Mononuclear cell (primary cell): ENCODE measurements around the gene HNRNPF. TPM values are rescaled to one million over a fixed set of nuclear protein-coding genes. Genes with fewer than 3 reads are reported as not detected.
"Not testable (repeated sequence)": the region's sequence is repeated elsewhere in the genome, so short reads cannot be mapped to it uniquely, and the experiment has no call there.

Experiments
- H3K27me3 ChIP-seq: 2 replicates; pipeline ENCODE4 v1.6.0; 2011; ENCODE audit warnings: low read length, control low read depth; ENCODE audit not compliant: insufficient read depth
- H3K4me1 ChIP-seq: 2 replicates; pipeline ENCODE4 v1.5.1; 2011; ENCODE audit warnings: mild to moderate bottlenecking, low read length, control low read depth; ENCODE audit not compliant: insufficient read depth
- H3K4me3 ChIP-seq: 2 replicates; pipeline ENCODE4 v1.5.1; 2011; ENCODE audit warnings: mild to moderate bottlenecking, low read length, moderate library complexity
- H3K9me3 ChIP-seq: 2 replicates; pipeline ENCODE4 v1.5.1; 2011; ENCODE audit warnings: low read depth, mild to moderate bottlenecking, control low read depth, low read length
- total RNA-seq: library from RNA; depleted of rRNA; stranded (reverse); fragments of >200 nt; gene quantifications from one replicate; pipeline ENCODE4 v1.2.3, GENCODE V29; 2012

The HNRNPF gene
- 118 TPM for total RNA-seq

GRCh38 chr10:43408710-43409384, at the start of gene HNRNPF:
HNRNPF (minus strand) TSS chr10:43409186; CDS start chr10:43387884, 21,302 bp downstream.
- no peaks in the 10 kb centered on the region for H3K9me3 ChIP-seq
- H3K4me1 ChIP-seq: peaks cover 36% of the 10 kb centered on the region
- H3K27me3 ChIP-seq: no peaks in the 10 kb centered on the region
- peak within 1 kb of the TSS; percentile 83 for H3K4me3 ChIP-seq

GRCh38 chr10:43458227-43458626, 49.2 kb upstream of the HNRNPF start:
- Histone ChIP-seq H3K27me3 (no peaks in the 10 kb centered on the region), H3K9me3 (no peaks in the 10 kb centered on the region), H3K4me3 (no peak overlapping the region), H3K4me1 (peaks cover 32% of the 10 kb centered on the region)

- peaks cover 49% of the 10 kb centered on the region for H3K4me1 ChIP-seq
- not testable (repeated sequence) for H3K9me3 ChIP-seq, H3K27me3 ChIP-seq, H3K4me3 ChIP-seq
These were observed 47.6 kb upstream of the HNRNPF start for GRCh38 chr10:43456561-43456960.

GRCh38 chr10:43454025-43454424, 45.0 kb upstream of the HNRNPF start:
- not testable (repeated sequence) for H3K4me3 ChIP-seq

GRCh38 chr10:43453266-43453831, 44.4 kb upstream of the HNRNPF start:
- peaks cover 57% of the 10 kb centered on the region for H3K4me1 ChIP-seq
- H3K9me3 ChIP-seq: no peaks in the 10 kb centered on the region
- no peaks in the 10 kb centered on the region for H3K27me3 ChIP-seq
- no peak overlapping the region for H3K4me3 ChIP-seq

More at GRCh38 chr10:43454025-43454424, 45.0 kb upstream of the HNRNPF start:
- not testable (repeated sequence) for H3K27me3 ChIP-seq, H3K9me3 ChIP-seq
- peaks cover 57% of the 10 kb centered on the region for H3K4me1 ChIP-seq

- Histone ChIP-seq H3K4me1 (peaks cover 57% of the 10 kb centered on the region), H3K27me3 (no peaks in the 10 kb centered on the region), H3K4me3 (no peak overlapping the region), H3K9me3 (no peaks in the 10 kb centered on the region)
These were observed 43.4 kb upstream of the HNRNPF start for GRCh38 chr10:43452356-43452914.

GRCh38 chr10:43448742-43449141, 39.8 kb upstream of the HNRNPF start:
- peaks cover 29% of the 10 kb centered on the region for H3K4me1 ChIP-seq
- H3K9me3 ChIP-seq: no peaks in the 10 kb centered on the region
- H3K27me3 ChIP-seq: no peaks in the 10 kb centered on the region
- H3K4me3 ChIP-seq: no peak overlapping the region

GRCh38 chr10:43446219-43447017, 37.4 kb upstream of the HNRNPF start:
- H3K4me3 ChIP-seq, H3K9me3 ChIP-seq, H3K27me3 ChIP-seq, H3K4me1 ChIP-seq: not testable (repeated sequence)

GRCh38 chr10:43444897-43445466, 36.0 kb upstream of the HNRNPF start:
- Histone ChIP-seq H3K27me3 (no peaks in the 10 kb centered on the region), H3K4me3 (no peak overlapping the region), H3K9me3 (no peaks in the 10 kb centered on the region), H3K4me1 (peaks cover 11% of the 10 kb centered on the region)

- Histone ChIP-seq H3K4me1 (peaks cover 18% of the 10 kb centered on the region), H3K9me3 (no peaks in the 10 kb centered on the region), H3K27me3 (no peaks in the 10 kb centered on the region), H3K4me3 (no peak overlapping the region)
These were observed 35.3 kb upstream of the HNRNPF start for GRCh38 chr10:43444323-43444722.

GRCh38 chr10:43440463-43441134, 31.6 kb upstream of the HNRNPF start:
- peaks cover 39% of the 10 kb centered on the region for H3K4me1 ChIP-seq

GRCh38 chr10:43437141-43437870, 28.3 kb upstream of the HNRNPF start:
- Histone ChIP-seq H3K4me3 (peak overlapping the region; percentile 81), H3K4me1 (peaks cover 51% of the 10 kb centered on the region), H3K9me3 (no peaks in the 10 kb centered on the region), H3K27me3 (no peaks in the 10 kb centered on the region)

More at GRCh38 chr10:43440463-43441134, 31.6 kb upstream of the HNRNPF start:
- Histone ChIP-seq H3K4me3 (no peak overlapping the region), H3K27me3 (no peaks in the 10 kb centered on the region), H3K9me3 (no peaks in the 10 kb centered on the region)

GRCh38 chr10:43436291-43437140, 27.5 kb upstream of the HNRNPF start, which contains the start of gene ZNF487:
ZNF487 (plus strand) TSS chr10:43437111; CDS start chr10:43475814, 38,703 bp downstream.
- H3K27me3 ChIP-seq: no peaks in the 10 kb centered on the region
- H3K9me3 ChIP-seq: no peaks in the 10 kb centered on the region
- H3K4me3 ChIP-seq: peak within 1 kb of the TSS; percentile 81
- peaks cover 59% of the 10 kb centered on the region for H3K4me1 ChIP-seq
